HepG2 (cell line): ENCODE measurements around the gene SPATA25. TPM values are rescaled to one million over a fixed set of nuclear protein-coding genes. Genes with fewer than 3 reads are reported as not detected.
A peak's percentile ranks its signal among the peaks of the same experiment; 100 is the strongest.

Source experiments
- ATF2 ChIP-seq: sonication (generic); formaldehyde crosslinking; IDR thresholded peaks from 2 replicates; pipeline ENCODE4 v1.4.0; 2020; ENCODE audit warnings: missing genetic modification reagents
- BRCA1 ChIP-seq: sonication (generic); formaldehyde crosslinking; IDR thresholded peaks from 2 replicates; pipeline ENCODE4 v1.4.0; 2020; ENCODE audit warnings: missing genetic modification reagents
- CREBL2 ChIP-seq: sonication (generic); formaldehyde crosslinking; IDR thresholded peaks from 2 replicates; pipeline ENCODE4 v1.8.1; 2023; ENCODE audit warnings: missing genetic modification reagents, mild to moderate bottlenecking, borderline replicate concordance
- DR1 ChIP-seq: sonication (generic); formaldehyde crosslinking; IDR thresholded peaks from 2 replicates; pipeline ENCODE4 v1.8.0; 2021; ENCODE audit warnings: mild to moderate bottlenecking, missing genetic modification reagents, inconsistent platforms
- GZF1 ChIP-seq: sonication (generic); formaldehyde crosslinking; IDR thresholded peaks from 2 replicates; pipeline ENCODE4 v1.5.1; 2020; ENCODE audit warnings: mild to moderate bottlenecking, missing genetic modification reagents
- HNRNPH1 ChIP-seq: fragments of 200-400 bp; formaldehyde crosslinking; optimal IDR thresholded peaks from 2 replicates; pipeline ENCODE3; 2017; ENCODE audit warnings: mild to moderate bottlenecking, low read depth, low read length
- HNRNPLL ChIP-seq: fragments of 200-400 bp; formaldehyde crosslinking; IDR thresholded peaks from 2 replicates; pipeline ENCODE4 v1.6.1; 2017; ENCODE audit warnings: mild to moderate bottlenecking, low read depth, low read length; ENCODE audit not compliant: poor library complexity, severe bottlenecking
- ISL2 ChIP-seq: sonication (generic); formaldehyde crosslinking; IDR thresholded peaks from 2 replicates; pipeline ENCODE4 v1.5.0; 2020; ENCODE audit warnings: missing genetic modification reagents
- KAT7 ChIP-seq: IDR thresholded peaks from 2 replicates; pipeline ENCODE4 v1.6.1; 2018; ENCODE audit warnings: borderline replicate concordance, missing compliant biosample characterization
- KLF6 ChIP-seq: IDR thresholded peaks from 2 replicates; pipeline ENCODE4 v1.8.0; 2016; ENCODE audit warnings: missing biosample characterization, missing genetic modification reagents
- NR3C1 ChIP-seq: sonication (generic); formaldehyde crosslinking; IDR thresholded peaks from 2 replicates; pipeline ENCODE4 v1.4.0; 2020; ENCODE audit warnings: missing genetic modification reagents
- RELA ChIP-seq: sonication (generic); formaldehyde crosslinking; IDR thresholded peaks from 2 replicates; pipeline ENCODE4 v1.4.0; 2020; ENCODE audit warnings: missing genetic modification reagents
- SNAI1 ChIP-seq: sonication (generic); formaldehyde crosslinking; IDR thresholded peaks from 2 replicates; pipeline ENCODE4 v1.5.0; 2020; ENCODE audit warnings: mild to moderate bottlenecking, missing genetic modification reagents, borderline replicate concordance
- TOPORS ChIP-seq: sonication (generic); formaldehyde crosslinking; IDR thresholded peaks from 2 replicates; pipeline ENCODE4 v1.8.0; 2023; ENCODE audit warnings: mild to moderate bottlenecking, missing genetic modification reagents
- ZBTB46 ChIP-seq: sonication (generic); formaldehyde crosslinking; IDR thresholded peaks from 2 replicates; pipeline ENCODE4 v1.4.0; 2020; ENCODE audit warnings: mild to moderate bottlenecking, missing genetic modification reagents, borderline replicate concordance
- ZBTB7A ChIP-seq: sonication (generic); formaldehyde crosslinking; IDR thresholded peaks from 2 replicates; pipeline ENCODE4 v1.8.0; 2022; ENCODE audit warnings: mild to moderate bottlenecking, missing genetic modification reagents
- ZFP82 ChIP-seq: sonication (generic); formaldehyde crosslinking; IDR thresholded peaks from 2 replicates; pipeline ENCODE4 v1.5.1; 2020; ENCODE audit warnings: mild to moderate bottlenecking, missing genetic modification reagents, borderline replicate concordance
- ZNF136 ChIP-seq: sonication (generic); formaldehyde crosslinking; IDR thresholded peaks from 2 replicates; pipeline ENCODE4 v1.8.1; 2022; ENCODE audit warnings: low read depth, mild to moderate bottlenecking, moderate library complexity, missing genetic modification reagents
- ZNF264 ChIP-seq: sonication (generic); formaldehyde crosslinking; IDR thresholded peaks from 2 replicates; pipeline ENCODE4 v1.4.0; 2020; ENCODE audit warnings: missing genetic modification reagents
- ZNF326 ChIP-seq: sonication (generic); formaldehyde crosslinking; IDR thresholded peaks from 2 replicates; pipeline ENCODE4 v1.4.0; 2020; ENCODE audit warnings: missing genetic modification reagents, borderline replicate concordance
- ZNF484 ChIP-seq: sonication (generic); formaldehyde crosslinking; IDR thresholded peaks from 2 replicates; pipeline ENCODE4 v1.5.1; 2020; ENCODE audit warnings: mild to moderate bottlenecking, low read depth, missing genetic modification reagents, borderline replicate concordance
- ZNF740 ChIP-seq: sonication (generic); formaldehyde crosslinking; IDR thresholded peaks from 2 replicates; pipeline ENCODE4 v1.4.0; 2020; ENCODE audit warnings: missing genetic modification reagents
- ZNF790 ChIP-seq: sonication (generic); formaldehyde crosslinking; IDR thresholded peaks from 2 replicates; pipeline ENCODE4 v1.8.0; 2022; ENCODE audit warnings: missing genetic modification reagents, mild to moderate bottlenecking, borderline replicate concordance
- polyA plus RNA-seq, 8 experiments: library from polyadenylated mRNA; depleted of rRNA in 3 of 8; stranded (reverse) in 7 of 8; unstranded in 1 of 8; fragments of >200 nt; fragmentation: Illumina TruSeq in 4 of 8; extraction: Trizol in 4 of 8; gene quantifications; 2 replicates each; pipeline versions ENCODE4 v1.2.1 to v1.2.3, GENCODE V29; 2011 to 2016; ENCODE audit warnings: low read depth in 4 of 8, missing spikeins in 1 of 8, mixed read lengths in 1 of 8; ENCODE audit not compliant: insufficient read depth in 1 of 8
- total RNA-seq, 5 experiments: library from RNA; depleted of rRNA; stranded (reverse); fragments of >200 nt; fragmentation: Illumina TruSeq; extraction: Trizol; gene quantifications; 2 replicates each; pipeline ENCODE4 v1.2.3, GENCODE V29; 2016; ENCODE audit warnings: low read depth in 1 of 5

SPATA25 gene
- total and polyA plus RNA-seq, 2 of the 13 experiments (the other 11 are each of a cell fraction or from before 2014, with no cell fraction given) = 4.8 to 7.6 TPM

GRCh38 chr20:45925821-45926506, 38.5 kb upstream of the SPATA25 start (continued):
- TF ChIP-seq ZNF484 (no peak), SNAI1 (no peak), HNRNPH1 (no peak), ZNF326 (CRISPR knock-in tag) (no peak), ISL2 (CRISPR knock-in tag) (0 out of 2 replicates have a peak, but pooled peaks have one; percentile 5), KLF6 (CRISPR knock-in tag) (no peak), ZBTB7A (CRISPR knock-in tag) (peak; percentile 70), DR1 (CRISPR knock-in tag) (no peak), NR3C1 (no peak), KAT7 (CRISPR knock-in tag) (no peak), GZF1 (CRISPR knock-in tag) (no peak), TOPORS (no peak), ZNF264 (CRISPR knock-in tag) (no peak), ZNF790 (no peak), ZBTB46 (CRISPR knock-in tag) (no peak), HNRNPLL (no peak), ZNF136 (CRISPR knock-in tag) (no peak), ZNF740 (CRISPR knock-in tag) (no peak), RELA (no peak), ZFP82 (no peak), CREBL2 (CRISPR knock-in tag) (no peak), ATF2 (CRISPR knock-in tag) (no peak), BRCA1 (CRISPR knock-in tag) (peak; percentile 80; the same call in 1 of the 2 replicates)
